ENCODE data around the gene C1S.

Gene C1S

GRCh38 chr12:7076493-7076892, 16.0 kb downstream of the C1S start:
- DNase-seq (ENCODE audit: low read depth) = no peak

- no peak for DNase-seq (ENCODE audit: low read depth)
These were observed 17.6 kb downstream of the C1S start for GRCh38 chr12:7078163-7078562.

DNA sequence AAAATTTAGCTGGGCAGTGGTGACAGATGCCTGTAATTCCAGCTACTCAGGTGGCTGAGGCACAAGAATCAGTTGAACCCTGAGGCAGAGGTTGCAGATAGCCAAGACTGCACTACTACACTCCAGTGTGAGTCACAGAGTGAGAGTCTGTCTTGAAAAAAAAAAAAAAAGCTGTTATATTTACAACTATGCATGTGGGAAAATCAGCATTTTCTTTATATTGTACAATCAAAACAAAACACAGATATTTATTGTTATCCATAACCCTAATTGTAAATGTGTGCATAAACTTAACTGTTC, 19.3 kb downstream of the C1S start:
- DNase-seq (ENCODE audit: low read depth) = no peak

DNA sequence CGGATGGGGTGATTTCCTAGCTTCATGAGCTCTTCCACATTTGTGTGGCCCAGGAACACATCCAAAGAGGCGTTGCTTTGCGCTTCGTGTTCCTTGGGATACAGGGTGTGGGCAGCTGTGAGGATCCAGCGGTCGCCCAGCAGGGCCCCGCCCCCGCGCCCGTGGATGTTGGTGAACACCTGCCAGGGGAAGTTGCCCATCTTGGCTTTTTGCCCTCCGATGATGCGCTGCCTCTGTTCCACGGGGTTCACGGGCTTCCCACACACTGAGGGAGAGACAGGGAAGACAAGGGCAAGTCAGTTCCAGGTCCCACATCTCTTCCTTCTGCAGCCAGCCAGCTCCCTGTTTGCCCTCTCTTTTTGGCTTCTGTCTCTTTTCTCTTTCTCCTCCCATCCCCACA, 20.5 kb downstream of the C1S start:
- no peak for DNase-seq (ENCODE audit: low read depth)

DNA sequence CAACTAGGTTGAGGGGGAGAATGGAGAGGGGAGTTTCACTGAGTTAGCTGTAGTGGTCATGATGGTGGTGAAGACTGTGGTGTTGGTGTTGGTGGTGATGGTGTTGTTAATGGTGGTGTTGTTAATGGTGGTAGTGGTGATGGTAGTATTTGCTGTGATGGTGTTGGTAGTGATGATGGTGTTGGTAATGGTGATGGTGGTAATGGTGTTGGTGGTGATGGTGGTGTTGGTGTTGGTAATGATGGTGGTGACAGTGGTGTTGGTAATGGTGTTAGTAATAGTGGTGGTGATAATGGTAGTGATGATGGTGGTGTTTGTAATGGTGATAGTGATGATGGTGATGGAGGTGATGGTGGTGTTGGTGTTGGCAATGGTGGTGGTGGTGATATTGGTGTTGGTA, 22.6 kb downstream of the C1S start:
- no peak for DNase-seq (ENCODE audit: low read depth)

GRCh38 chr12:7089196-7089871, 28.8 kb downstream of the C1S start:
- no peak for DNase-seq (ENCODE audit: low read depth)

- DNase-seq (ENCODE audit: low read depth) = no peak
These were observed 29.9 kb downstream of the C1S start for GRCh38 chr12:7090222-7090998.

DNA sequence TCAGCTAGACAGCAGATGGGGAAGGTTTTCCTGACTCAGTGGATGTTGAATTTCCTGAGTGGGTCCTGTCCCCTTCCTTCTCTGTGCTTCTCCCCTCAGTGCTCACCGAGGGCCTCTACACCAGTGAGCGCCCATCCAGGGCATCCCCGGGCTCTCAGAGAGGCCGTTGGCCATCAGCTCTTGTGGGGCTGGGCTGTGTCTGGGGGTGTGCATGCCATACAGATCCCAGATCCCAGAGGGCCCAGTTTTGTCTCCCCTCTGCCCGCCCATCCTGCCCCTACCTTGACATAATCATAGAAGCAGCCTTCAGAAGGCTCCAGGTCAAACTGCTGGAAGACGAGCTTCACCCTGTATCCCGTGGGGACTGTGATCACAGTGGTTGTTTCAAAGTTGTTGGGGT, 30.7 kb downstream of the C1S start:
- no peak for DNase-seq (ENCODE audit: low read depth)

DNA sequence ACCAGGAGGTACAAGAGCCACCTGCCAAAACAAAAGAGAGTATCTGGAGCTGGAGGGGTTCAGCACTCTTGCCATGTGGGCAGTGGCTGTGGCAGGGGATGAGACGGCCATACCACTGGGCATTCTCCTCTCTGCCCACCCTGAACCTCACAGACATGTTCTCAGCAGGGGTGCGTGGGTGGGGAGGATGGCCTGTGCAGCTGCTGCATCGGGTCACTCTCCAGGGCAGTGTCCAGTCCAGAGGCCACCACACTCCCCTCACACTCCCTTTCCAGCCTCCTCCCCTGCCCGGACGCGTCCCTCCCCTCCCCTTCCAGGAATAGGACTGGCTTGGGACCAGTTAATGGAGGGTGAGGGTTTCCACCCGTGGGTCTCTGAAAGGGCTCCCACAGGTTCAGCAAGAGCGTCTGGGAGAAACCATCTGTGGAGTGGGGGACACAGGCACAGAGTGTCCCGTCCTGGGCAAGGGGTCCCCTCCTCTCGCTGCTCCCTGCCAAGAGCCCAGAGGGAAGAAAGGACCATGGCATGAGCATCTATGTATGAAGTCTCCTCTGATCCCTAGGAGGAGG, 31.2 kb downstream of the C1S start:
- no peak for DNase-seq (ENCODE audit: low read depth)

DNA sequence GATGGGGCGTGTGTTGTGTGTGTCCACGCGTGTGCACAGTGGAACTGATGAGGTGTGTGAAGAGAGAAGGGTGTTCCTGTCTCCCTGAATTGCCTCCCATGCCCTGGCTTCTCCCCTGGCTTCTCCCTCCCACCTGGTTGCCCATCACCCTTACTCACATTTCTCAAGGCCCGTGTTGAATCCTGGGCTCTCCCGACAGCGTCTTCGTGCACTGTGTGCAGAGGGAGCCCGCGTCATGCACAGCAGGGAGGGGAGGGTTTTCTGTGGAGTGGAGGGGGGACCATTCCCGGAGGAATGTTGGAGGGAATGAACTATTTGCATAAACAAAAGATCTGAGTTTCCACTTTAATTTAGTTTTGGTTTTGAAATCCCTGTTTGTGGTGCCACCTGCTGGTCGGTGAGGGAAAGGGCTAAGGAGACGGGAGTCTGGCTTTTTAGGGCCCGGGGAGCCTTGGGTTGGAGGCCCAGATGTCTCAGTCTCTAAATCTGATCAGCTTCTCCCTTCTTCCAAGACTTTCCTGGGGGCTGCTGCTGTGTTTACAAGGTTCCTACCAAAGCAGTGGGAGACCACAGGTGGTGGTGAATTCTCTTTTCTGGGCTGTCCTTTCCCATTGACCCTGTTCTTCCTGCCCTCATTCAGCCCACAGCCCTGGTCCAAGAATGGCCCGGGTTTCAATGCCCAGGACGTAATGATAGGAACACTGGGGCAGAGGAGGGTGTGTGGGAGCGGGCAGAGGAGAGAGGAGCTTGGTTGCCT, 31.9 kb downstream of the C1S start, which contains the start of gene C1R:
TSS of gene C1R (minus strand) at position 217 of the 757 bp plus-strand sequence. CDS start at position 160, 57 bp downstream.
- peak; percentile 47 for DNase-seq (ENCODE audit: low read depth)

DNA sequence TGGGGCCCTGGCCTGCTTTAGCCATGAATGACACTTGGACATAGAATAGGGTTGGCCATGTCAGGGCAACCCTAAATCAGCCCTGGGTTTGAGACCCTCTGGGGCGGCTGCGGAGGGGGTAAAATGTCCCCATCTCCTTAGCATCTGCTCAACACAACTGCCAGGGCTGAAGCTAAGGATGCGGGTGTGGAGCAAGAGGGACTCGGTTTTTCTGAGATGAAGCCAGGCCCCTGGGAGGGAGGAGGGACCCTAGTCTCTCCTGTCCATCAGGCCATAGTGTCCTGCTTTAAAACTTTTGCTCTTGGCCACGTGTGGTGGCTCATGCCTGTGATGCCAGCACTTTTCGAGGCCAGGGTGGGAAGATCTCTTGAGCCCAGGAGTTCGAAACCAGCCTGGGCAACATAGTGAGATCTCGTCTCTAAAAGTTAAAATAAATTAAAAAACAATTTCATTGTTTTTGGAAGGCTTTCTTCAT, 32.5 kb downstream of the C1S start:
- DNase-seq (ENCODE audit: low read depth) = no peak

DNA sequence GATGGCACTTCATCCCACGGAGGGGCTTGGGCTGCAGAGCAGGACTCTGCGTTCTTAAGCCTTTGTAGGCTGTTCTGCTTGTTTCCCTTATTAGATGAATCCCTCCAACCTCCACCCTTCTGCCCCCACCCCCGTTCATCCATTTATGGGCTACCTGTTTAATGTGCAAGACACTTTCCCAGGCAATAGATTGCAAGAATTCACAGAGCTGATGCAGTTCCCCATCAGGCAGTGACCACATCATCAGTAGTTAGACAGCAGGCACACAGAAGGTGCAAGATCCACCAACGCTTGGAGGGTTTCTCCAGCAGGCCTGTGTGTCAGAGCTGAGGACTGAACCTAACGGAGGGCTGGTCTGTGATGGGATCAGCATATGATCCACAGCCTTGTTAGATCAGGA, 33.0 kb downstream of the C1S start:
- DNase-seq (ENCODE audit: low read depth) = no peak

- no peak for DNase-seq (ENCODE audit: low read depth)
These were observed 33.4 kb downstream of the C1S start for GRCh38 chr12:7093892-7094291.

DNA sequence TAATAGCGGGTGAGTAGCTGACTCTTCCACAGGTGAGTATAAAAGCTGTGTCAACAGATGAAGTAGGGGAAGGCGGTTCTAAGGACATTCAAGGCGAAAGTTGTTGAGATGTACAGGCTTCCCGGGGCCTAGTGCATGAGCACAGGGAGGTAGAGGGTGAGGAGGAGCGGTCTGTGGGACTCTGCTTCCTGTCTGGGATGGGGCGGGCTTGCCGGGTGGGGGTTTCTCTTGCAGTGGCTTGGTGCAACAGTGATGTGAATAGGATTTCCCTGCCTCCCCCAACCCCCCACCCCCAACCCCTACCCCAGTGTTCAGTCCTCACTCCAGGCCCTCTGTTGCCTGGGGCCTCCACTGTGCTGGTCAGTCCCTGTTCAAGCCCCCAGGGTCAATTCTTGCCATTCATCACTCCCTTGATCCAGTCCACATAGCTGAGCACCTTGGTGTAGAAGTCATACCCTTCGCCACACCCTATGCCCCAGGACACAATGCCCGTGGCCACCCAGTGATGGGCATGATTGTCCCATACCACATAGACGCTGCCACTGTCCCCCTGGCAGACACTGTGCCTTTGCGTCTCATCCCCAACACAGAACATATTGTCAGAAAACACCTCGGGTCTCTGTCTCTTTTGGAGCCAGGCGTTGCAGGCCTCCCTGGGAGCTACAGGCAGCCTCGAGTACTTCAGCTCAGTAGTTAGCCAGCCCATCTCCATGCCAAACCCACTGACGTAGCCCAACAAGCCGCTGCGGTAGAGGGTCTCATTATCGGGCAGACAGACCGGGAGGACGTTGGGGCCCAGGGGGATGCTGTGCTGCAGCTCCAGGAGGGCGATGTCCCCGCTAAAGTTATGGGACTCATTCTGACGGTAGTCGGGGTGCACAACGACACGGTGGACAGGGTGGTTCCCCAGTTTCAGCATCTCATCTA, 35.8 kb downstream of the C1S start:
- DNase-seq (ENCODE audit: low read depth) = no peak

DNA sequence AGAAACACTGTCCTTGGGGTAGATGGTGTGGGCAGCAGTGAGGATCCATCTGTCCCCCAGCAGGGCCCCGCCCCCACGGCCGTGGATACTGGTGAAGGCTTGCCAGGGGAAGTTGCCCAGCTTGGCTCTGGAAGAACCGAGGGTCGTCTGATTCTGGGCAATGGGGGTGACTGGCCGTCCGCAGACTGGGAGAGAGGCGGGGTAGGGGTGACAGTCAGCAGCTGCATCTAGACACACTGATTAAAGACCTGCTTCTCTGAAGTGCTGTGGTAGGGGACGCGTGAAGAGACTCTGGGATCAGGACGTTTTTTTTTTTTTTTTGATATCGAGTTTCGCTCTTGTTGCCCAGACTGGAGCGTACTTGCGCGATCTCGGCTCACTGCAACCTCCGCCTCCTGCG, 36.5 kb downstream of the C1S start:
- DNase-seq (ENCODE audit: low read depth) = no peak

DNA sequence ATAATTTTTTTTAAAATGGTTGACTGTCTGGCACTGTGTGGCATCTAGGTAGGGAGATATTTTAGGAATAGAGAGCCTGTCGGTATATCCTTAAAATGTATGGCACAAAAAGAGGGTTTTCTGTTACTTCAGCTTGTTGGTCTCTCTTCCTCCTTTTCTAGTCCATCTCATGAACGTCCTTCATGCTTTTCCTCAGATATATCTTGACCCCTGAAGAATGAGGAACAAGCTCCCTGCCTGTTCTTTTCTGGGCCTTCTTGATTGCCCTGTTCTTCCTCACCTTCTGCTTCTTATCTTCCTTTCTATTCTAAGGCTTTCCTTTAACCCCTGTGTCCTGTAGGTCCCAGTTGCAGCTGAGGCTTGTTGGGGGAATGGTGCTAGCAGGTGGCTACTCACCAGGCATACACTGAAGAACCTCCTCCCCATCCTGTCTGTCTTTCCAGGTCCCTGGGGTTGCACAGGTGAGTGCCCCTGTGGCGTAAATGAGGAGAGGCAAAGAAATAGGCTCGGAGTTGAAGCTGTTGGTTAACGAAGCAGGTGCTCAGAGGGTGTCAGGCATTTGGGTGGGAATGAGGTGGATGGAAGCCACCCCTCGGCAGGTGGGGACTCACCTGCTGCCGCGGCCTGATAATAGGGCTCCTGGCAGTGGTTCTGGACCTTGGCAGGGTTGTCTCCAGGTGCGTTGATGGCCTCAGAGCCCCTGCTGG, 38.9 kb downstream of the C1S start:
- DNase-seq (ENCODE audit: low read depth) = no peak

GRCh38 chr12:7100239-7100638, 39.7 kb downstream of the C1S start:
- no peak for DNase-seq (ENCODE audit: low read depth)

GRCh38 chr12:7101047-7101693, 40.7 kb downstream of the C1S start:
- no peak for DNase-seq (ENCODE audit: low read depth)

DNA sequence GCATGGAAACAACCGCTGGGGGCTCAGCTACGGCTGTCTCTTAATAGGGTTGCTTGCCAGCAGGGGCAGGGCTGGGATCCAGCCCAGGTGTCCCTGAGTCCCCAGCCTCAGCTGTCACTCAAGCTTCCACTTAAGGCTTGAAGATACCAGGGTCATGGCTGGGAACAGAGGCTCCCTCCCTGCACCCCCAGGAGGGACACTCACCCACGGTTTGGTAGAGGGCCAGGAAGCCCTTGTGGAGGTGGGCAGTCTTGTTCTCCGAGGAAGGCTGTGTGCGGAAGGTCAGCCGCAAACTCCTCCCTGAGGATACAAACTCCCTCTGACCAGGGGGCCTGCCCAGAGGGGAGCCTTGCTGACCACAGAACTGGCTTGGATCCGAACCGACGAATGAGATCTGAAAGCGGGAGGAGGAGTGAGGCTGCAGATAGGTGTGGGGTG, 41.2 kb downstream of the C1S start:
- no peak for DNase-seq (ENCODE audit: low read depth)

- no peak for DNase-seq (ENCODE audit: low read depth)
These were observed 42.1 kb downstream of the C1S start for GRCh38 chr12:7102582-7102981.
